ENCODE measurements around the gene HIGD1A.
A peak's percentile ranks its signal among the peaks of the same experiment; 100 is the strongest.

HIGD1A gene

DNA sequence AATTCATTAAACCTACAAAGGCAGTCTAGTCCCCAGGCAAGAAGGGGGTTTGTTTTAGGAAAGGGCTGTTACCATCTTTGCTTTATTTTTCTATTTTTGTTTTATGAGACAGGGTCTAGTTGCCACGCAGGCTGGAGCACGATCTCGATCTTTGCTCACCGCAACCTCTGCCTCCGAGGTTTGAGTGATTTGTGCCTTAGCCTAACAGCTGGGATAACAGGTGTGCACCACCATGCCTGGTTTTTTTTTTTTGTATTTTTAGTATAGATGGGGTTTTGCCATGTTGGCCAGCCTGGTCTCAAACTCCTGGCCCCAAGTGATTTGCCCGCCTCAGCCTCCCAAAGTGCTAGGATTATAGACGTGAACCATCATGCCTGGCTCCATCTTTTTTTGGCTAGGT lies 4.9 kb downstream of the HIGD1A start:
- DNase-seq (ENCODE audit: low read depth): no peak

DNA sequence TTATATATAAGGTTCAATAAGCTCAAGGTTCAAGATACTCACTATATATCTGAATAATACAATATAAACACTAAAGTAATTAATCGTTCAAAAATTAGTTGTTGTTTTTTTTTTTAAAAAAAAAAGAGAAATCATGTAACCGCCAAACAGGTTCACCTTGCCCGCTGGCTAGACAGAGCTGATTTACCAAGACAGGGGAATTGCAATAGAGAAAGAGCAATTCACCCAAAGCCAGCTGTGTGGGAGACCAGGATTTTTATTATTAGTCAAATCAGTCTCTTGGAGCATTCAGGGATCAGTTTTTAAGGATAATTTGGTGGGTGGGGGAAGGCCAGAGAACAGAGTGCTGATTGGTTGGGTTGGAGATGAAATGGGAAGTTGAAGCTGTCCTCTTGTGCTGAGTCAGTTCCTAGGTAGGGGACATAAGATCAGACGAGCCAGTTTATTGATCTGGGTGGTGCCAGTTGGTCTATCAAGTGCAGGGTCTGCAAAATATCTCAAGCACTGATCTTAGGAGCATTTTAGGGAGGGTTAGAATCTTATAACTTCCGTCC lies 7.9 kb downstream of the HIGD1A start:
- DNase-seq (ENCODE audit: low read depth): no peak

DNA sequence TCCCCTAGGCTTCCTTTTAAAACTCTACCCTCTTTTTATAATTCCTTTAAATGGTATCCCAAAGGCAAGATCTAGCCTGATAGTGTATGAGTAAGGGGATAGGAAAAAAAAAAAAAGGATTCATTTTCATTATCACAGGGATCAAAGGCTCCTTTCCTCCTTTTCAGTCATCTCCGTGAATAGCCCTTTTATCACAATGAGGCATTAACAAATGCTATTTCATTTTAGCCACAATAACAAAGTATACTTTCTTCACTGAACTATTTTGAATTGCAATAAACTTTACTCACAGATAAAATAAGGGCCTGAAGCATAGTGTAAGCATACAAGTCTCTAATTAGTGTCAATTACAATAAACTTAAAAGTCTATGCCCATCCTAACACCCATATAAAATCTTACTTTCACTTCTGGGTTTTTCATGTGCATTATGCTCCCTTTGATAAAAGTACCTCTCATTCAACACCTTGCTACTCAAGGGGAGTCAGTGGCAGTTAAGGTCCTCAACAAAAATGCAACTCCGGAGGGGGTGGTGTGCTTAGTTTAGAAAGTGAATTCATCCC lies 8.6 kb downstream of the HIGD1A start:
- DNase-seq (ENCODE audit: low read depth): no peak

DNA sequence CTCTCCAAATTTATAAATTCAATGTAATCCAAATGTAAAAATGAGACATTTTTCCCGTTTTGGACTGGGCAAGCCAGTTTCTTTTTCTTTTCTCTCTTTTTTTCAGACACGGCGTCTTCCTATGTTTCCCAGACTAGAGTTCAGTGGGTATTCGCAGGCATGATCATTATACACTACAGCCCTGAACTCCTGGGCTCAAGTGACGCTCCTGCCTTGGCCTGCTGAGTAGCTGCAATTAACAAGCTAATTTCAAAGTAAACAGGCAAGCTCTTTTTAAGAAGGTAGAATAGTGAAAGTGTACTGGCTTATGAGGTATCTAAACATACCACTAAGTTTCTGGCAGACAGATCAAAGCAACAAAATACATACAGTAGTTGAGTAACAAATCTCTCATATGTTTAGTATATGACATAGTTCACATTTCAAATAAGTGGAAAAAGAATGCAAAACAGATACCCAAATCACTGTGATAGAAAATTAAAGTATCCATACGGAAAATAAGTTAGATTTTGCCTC lies 13.5 kb downstream of the HIGD1A start:
- DNase-seq (ENCODE audit: low read depth): peak; percentile 16

DNA sequence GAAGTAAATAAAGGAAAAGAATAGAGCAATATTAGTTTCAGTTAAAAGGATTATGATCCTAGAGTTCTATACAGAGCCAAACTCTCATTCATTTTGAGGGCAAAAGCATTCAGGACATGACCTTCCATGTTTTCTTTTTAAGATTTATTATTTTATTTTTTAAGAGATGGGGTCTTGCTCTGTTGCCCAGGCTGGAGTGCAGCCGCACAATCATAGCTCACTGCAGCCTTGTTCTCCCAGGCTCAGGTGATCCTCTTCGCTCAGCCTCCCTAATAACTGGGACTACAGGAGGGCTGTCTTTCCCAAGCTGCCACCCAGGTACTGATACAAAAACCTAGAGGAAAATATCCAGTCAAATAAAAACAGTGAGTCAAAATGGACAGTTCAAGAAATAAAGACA lies 17.7 kb downstream of the HIGD1A start:
- DNase-seq (ENCODE audit: low read depth): no peak

DNA sequence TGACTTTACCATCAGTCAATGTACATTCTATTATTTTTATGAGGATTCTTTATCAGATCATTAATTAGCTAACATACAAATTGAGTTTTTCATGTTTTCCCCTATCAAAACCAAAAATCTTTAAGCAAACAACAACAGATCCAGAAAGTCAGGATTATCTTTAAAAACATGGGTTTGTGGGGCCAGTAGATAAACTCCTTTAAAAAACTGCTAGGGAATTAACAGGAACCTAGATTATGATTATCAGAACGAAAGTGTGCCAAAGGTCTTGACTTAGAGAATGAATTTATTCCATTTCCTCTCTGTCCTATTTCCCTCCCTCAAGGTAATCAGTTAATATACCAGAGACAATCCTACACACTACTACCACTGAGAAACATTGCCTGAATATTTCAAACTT lies 18.1 kb downstream of the HIGD1A start:
- no peak for DNase-seq (ENCODE audit: low read depth)

DNA sequence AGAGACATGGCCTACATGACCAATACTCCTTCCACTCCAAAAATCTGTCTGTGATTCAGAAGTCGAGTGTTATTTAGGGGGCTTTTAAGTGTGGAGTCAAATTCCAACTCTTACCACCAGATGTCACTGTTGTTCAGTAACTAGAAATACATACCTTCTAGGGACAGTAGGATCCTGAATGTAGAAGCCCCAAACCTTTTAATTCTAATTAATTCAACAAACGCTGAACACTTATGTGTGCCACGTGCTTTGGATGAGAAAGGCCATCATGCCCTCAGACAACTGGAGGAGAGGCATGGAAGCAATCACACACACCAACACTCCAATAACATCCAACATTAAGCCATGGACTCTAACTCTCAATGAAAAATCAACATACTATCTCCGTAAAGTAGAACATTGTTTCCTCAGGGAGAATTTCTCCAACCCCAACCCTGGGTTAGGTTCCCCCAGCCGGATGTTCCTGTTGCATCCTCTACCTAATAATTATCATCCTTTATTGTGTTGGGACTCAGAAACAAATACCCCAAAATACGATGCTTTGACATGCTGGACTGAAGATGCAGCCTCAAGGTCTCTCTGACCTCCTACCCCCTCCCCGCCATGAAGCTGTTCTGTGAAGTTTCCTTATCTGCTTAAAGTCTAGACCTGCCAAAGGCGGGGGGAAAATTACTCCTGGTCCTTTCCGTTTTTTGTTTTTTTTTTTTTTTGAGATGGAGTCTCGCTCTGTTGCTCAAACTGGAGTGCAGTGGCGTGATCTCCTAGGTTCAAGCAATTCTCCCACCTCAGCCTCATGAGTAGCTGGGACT lies 23.2 kb downstream of the HIGD1A start:
- DNase-seq (ENCODE audit: low read depth): peak; percentile 73

DNA sequence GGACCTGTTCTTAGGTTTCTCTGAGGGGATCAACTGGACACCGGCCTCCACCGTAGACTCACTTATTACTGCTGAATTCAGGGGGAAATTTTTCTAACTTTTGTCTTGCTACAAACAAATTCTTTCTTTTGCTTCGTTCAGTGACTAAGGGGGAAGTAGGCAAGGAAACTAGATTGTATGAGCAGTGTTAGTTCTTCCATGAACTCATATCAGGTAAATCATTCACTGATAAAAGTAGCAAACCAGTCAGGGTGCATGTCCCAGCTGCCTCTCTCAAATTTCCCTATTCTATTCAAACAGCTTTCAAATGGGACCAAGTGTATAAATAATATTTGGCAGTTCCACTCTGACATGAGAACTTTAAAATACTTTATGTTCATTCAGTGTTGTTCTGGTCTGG lies 23.9 kb downstream of the HIGD1A start:
- DNase-seq (ENCODE audit: low read depth): peak; percentile 7

DNA sequence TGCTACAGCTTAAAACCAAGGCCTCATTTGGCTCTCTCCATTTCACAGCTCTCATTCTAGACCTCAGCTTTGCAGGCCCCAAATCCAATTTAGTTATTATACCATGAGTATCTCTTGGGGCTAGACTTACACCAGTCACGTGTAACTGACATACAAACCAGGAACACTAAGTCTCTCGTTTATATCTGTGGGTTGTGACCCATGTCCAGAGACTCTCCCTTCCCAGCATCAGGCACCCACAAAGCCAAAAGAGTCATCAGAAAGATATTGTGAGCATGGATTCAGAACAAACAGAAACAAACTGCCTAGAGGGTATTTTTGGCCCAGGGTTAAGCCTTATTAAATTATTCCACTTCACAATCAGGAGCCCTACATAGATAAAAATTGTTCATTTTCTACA lies 25.6 kb downstream of the HIGD1A start:
- DNase-seq (ENCODE audit: low read depth): peak; percentile 97

DNA sequence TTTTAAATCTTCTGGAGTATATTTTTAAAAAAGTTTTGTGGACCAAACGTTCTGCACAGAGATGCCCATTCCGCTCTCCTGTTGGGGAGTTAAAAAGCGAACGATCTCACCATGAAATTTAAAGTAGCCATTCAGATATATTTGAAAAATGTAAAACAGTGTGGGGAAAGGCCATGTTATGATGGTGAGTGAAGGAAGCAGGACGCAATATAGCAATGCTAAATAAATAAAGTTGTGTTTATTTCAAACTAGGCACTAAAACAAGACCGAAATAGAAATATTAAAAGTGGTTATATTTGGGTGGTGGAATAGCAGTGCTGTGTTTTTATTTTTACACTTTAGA lies 30.9 kb downstream of the HIGD1A start:
- no peak for DNase-seq (ENCODE audit: low read depth)

DNA sequence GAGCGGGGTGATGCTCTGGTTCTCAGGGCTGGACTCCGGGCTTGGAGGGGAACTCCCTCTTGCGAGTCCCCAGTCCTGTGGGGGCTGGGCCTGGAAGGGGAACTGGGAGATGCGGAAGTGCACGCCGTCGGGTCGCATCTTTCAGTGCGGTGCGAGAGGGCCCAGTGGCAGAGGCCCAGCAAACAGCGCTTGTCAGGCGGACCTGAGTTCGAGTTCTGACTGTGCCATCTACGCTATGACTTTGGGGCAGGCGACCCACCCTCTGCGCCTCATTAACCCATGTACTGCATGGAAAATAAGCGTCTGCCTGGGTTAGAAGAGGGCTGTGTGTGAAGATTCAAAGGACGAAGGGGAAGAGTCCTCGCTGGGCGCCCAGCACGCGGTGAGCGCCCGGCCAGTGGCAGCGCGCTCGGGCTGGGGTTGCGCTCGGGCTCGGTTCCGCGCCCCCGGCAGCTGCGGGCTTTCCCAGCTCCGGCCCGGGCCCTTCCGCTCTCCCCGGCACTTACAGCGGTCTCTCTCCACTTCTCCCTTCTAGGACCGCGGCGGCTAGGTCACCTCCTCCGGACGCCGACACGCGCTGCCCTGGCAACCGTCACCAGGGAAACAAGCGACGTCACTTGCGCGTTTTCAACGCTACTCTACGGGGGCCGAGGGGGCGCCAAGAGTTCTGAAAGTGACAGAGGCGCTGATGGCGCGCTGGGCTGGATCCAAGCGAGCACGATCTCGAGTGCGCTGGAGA lies 31.5 kb downstream of the HIGD1A start, which contains the start of gene CCDC13:
TSS of gene CCDC13 (minus strand) at position 584 of the 739 bp plus-strand sequence. CDS start 14,908 bp downstream, outside the sequence.
- peak; percentile 86 for DNase-seq (ENCODE audit: low read depth)

DNA sequence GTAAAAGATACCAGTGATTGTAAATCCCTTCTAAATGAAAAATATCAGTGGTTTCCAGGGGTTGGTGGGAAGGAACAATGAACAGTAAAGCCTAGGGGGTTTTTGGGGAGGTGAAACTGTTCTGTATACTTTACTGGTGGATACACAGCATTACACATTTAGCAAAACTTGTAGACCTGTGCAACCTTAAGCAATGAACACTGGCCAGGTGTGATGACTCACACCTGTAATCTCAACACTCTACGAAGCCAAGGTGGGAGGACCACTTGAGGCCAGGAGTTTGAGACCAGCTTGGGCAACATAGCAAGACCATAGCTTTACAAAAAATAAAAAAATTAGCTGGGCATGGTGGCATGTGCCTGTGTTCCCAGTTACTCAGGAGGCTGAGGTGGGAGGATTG lies 33.0 kb downstream of the HIGD1A start:
- no peak for DNase-seq (ENCODE audit: low read depth)

DNA sequence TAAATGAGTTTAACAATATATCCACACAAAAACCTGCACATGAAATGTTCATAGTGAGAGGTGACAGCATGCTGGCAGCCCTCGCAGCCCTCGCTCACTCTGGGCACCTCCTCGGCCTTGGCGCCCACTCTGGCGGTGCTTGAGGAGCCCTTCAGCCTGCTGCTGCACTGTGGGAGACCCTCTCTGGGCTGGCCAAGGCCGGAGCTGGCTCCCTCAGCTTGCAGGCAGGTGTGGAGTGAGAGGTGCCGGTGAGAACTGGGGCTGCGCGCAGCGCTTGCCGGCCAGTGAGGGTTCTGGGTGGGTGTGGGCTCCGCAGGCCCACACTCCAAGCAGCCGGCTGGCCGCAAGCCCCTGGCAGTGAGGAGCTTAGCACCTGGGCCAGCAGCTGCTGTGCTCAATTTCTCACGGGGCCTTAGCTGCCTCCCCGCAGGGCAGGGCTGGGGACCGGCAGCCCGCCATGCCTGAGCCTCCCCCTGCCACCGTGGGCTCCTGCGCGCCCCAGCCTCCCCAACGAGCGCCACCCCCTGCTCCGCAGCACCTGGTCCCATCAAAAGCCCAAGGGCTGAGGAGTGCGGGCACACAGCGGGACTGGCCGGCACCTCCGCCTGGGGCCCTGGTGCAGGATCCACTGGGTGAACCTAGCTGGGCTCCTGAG lies 34.7 kb downstream of the HIGD1A start:
- DNase-seq (ENCODE audit: low read depth): no peak

DNA sequence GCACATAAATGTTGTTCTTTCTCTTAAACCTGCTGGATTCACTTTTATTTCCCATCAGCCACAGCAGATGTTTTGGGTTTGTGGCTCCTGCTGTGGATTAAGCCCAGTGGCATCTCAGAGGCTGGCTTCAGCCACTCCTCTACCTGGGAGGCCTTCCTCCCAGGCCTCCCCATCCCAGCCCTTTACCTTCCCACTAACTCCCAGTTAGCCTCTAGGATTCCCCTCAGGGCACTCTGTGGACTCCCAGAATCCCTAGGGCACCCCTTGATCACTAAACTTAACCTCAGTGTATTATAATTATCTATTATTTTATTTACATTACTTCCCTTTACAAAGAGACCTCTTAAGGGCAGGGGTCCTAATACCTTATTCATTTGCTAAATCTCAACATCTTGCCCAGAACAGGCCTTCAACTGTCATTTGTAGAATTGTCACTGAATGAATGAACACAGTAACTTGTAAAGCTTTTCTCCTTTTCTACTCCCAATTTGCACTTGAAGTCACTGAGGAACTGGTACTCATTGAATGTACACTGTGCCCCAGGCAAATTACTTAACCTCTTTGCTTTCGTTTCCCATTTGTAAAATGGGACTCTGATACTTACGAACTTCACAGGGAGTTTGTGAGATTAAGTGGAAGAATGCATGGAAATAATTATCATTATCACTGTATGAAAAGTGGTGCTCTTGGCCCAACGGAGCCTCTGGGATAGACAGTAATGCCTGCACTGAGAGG lies 39.6 kb downstream of the HIGD1A start:
- no peak for DNase-seq (ENCODE audit: low read depth)

DNA sequence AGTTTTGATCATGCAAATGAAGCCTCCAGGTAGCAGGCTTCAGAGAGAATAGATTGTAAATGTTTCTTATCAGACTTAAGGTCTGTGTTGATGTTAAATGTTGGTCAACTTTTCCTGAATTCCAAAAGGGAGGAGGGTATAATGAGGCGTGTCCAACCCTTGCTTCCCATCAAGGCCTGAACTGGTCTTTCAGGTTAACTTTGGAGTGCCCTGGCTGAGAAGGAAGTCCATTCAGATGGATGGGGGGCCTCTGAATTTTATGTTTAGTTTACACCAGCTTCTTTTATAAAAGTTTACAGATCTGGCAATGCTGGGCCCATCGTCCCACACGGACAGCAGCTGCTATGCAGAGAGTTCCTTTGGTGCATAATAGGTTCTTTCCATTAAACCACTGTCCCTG lies 40.2 kb downstream of the HIGD1A start:
- DNase-seq (ENCODE audit: low read depth): no peak

DNA sequence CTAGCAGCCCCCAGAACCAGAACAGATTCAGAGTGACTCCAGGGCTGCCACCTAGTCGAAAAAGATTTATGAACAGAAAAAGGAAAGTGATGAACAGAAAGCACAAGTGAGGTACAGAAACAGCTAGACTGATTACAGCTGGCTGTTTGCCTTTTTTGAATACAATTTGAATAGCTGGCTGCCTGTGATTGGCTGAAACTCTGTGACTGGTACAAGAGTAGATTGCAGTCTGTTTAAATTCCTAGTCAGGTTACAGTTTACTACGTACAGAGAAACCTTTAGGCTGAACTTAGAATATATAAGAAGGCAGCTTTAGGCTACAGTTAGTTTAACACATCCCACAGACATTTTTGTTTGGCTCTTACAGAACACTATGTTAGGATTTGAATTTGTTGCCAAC lies 41.3 kb downstream of the HIGD1A start:
- DNase-seq (ENCODE audit: low read depth): peak; percentile 78

DNA sequence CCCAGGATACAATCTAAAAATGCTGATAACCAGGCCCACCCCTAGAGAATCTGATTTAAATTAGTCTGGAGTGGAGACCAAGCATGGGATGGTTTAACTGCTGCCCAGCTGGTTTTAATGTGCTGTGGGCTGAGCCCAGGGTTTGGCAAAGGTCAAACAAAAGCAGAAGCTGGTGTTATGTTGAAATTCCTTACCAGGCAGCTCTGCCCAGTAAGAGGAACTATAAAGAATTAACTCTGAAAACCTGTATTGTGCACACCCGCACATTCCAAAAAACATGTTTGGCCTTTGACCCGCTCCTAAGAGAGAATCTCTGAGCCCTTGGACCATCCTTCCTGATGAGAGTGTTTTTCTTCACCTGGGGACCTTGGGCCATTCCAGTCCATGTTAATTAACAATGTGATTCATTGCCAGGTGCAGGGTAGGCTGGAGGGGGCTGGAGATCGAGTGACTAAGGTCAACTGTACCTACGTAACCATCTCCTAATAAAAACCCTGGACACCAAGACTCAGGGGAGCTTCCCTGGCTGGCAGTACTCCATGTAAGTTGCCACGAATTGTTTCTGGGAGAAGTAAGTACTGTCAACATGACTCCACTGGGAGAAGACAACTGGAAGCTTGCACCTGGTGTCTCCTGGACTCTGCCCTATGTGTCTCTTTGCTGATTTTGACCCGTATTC lies 42.1 kb downstream of the HIGD1A start:
- no peak for DNase-seq (ENCODE audit: low read depth)

DNA sequence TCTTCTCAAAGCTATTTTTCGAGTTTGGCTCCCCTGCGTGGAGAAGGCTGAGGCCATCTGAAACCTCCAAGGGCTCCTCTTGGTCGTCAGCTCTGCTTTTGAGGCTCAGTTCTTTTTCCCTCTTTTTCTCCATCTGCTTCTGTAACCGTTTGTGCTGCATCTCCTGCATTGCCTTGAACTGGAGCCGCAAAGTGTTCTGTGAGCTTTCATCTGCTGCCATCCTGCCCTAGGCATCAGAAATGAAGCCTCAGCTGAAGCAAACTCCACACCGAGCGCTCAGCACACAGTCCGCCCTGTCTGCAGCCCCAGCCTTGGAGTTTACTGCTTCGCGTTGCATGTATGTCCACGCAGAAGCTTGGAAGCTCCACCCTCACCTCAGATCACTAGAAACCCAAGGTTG lies 46.2 kb downstream of the HIGD1A start:
- DNase-seq (ENCODE audit: low read depth): no peak

DNA sequence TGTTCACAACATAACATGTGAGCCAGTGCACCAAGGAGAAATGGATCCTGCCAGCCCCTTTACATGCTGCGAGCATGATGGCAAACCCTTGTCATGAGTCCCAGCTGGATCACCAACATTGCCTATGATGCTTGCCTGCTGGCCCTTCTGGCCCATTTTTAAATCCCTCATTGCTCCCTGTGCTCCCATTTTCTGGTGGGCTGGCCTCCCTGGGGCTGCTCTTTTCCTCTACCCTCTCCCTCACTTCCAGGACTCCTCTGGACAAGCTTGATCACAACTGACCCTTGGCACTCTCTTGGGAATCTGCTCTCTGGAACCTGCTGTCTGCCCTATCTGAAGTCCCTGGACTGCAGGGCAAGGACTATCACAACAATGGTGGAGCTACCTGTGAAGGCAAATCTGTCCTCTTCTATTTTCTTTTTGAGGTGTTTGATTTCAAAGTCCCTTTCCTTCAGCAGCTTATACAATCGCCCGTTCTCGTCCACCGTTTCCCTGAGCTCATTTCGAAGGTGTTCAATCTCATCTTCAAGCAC lies 47.5 kb downstream of the HIGD1A start:
- DNase-seq (ENCODE audit: low read depth): no peak

Measured in amniotic epithelial cell (primary cell).